ENCODE results near the gene ZNF175. TPM values are rescaled to one million over a fixed set of nuclear protein-coding genes. Genes with fewer than 3 reads are reported as not detected.

ZNF175 gene
- total and polyA plus RNA-seq, 9 of the 15 experiments (the other 6 are each of a cell fraction or from before 2014, with no cell fraction given), result 3.7 to 37.9 (median 14.0) TPM

DNA sequence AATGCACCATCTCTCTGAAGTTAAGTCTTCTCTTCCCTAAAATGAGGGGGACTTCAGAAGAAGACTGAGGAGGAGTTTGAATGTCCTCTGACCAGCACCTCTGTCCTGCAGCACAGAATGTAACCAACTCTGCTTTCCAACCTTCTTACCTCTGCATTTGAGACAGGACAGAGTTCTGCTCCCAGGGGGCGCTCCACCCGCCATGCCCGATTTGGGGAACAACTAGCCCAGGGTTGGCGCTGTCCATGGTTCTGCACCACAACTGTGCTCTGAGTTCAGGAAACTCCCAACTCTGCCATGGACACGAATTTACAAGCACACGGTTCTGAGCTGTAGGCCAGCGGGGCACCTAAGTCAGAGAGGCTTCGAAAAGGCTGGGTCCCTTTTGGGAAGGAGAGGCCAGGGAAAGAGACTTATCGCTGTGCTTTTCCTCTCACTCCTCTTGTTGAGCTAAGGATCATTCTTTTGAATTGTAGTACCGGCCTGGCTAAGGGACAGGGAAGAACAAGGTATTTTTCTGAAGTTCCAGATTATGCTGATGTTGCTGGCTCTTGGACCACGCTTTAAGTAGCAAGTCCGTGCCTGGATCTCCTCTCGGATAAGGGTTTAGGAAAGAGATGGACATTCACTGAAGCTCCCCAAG, 37.0 kb downstream of the ZNF175 start (continued):
- TF ChIP-seq TEAD4 (IDR thresholded peaks at IDR 0.05; ENCODE audit: low read length), result peak; percentile 51
- peak; percentile 93 for TF ChIP-seq TEAD4 (CRISPR knock-in tag; IDR thresholded peaks at IDR 0.05; ENCODE audit: borderline replicate concordance)
- no peak for TF ChIP-seq CLOCK (CRISPR knock-in tag; IDR thresholded peaks at IDR 0.05; ENCODE audit: borderline replicate concordance)
- peak; percentile 63; the same call in 1 of the 2 replicates for TF ChIP-seq ZNF24 (IDR thresholded peaks at IDR 0.05)
- TF ChIP-seq MCM2 (IDR thresholded peaks at IDR 0.05; ENCODE audit: low read depth), result no peak
- no peak for TF ChIP-seq ZNF609 (CRISPR knock-in tag; IDR thresholded peaks at IDR 0.05; ENCODE audit: borderline replicate concordance)
- no peak for TF ChIP-seq PTBP1 (IDR thresholded peaks at IDR 0.05; ENCODE audit: low read depth, low read length)
- no peak for TF ChIP-seq RFX1 (IDR thresholded peaks at IDR 0.05)
- no peak for TF ChIP-seq ZNF347 (CRISPR knock-in tag; IDR thresholded peaks at IDR 0.05; ENCODE audit: low read depth)
- 0 out of 2 replicates have a peak, but pooled peaks have one; percentile 30 for TF ChIP-seq BHLHE40 (IDR thresholded peaks at IDR 0.05; ENCODE audit: low read length)
- TF ChIP-seq, protein P1, sequence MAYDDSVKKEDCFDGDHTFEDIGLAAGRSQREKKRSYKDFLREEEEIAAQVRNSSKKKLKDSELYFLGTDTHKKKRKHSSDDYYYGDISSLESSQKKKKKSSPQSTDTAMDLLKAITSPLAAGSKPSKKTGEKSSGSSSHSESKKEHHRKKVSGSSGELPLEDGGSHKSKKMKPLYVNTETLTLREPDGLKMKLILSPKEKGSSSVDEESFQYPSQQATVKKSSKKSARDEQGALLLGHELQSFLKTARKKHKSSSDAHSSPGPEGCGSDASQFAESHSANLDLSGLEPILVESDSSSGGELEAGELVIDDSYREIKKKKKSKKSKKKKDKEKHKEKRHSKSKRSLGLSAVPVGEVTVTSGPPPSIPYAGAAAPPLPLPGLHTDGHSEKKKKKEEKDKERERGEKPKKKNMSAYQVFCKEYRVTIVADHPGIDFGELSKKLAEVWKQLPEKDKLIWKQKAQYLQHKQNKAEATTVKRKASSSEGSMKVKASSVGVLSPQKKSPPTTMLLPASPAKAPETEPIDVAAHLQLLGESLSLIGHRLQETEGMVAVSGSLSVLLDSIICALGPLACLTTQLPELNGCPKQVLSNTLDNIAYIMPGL (CRISPR knock-in tag; IDR thresholded peaks at IDR 0.05), result peak; percentile 86
- no peak for TF ChIP-seq NR4A1 (CRISPR knock-in tag; IDR thresholded peaks at IDR 0.05)
- TF ChIP-seq NR4A1 (tag; IDR thresholded peaks at IDR 0.05), result peak; percentile 37; the same call in 1 of the 2 replicates
- TF ChIP-seq SIN3B (IDR thresholded peaks at IDR 0.05; ENCODE audit: low read depth), result no peak
- no peak for TF ChIP-seq YBX1 (IDR thresholded peaks at IDR 0.05)
- no peak for TF ChIP-seq ZBTB12 (CRISPR knock-in tag; IDR thresholded peaks at IDR 0.05)

All from K562 (cell line).